HG03139 (cell line): ENCODE measurements around the gene SEC63.
"Not testable (repeated sequence)": the region's sequence is repeated elsewhere in the genome, so short reads cannot be mapped to it uniquely, and the experiment has no call there.

Experiments
- ATAC-seq: cut with Tn5 transposase; IDR thresholded peaks from one replicate; pipeline ENCODE4 v1.9.1; 2021; ENCODE audit not compliant: unreplicated experiment

Gene SEC63

GRCh38 chr6:107931894-107932293 is 26.1 kb downstream of the SEC63 start:
- no peak for ATAC-seq

GRCh38 chr6:107928984-107929383 is 29.0 kb downstream of the SEC63 start:
- no peak for ATAC-seq

GRCh38 chr6:107926697-107927544 is 31.1 kb downstream of the SEC63 start:
- not testable (repeated sequence) for ATAC-seq

- no peak for ATAC-seq
Observed at GRCh38 chr6:107917451-107918375, 40.3 kb downstream of the SEC63 start.

- ATAC-seq = not testable (repeated sequence)
Observed at GRCh38 chr6:107916961-107917360, 41.0 kb downstream of the SEC63 start.

- ATAC-seq = no peak
Observed at GRCh38 chr6:107911692-107912091, 46.3 kb downstream of the SEC63 start.

- no peak for ATAC-seq
Observed at GRCh38 chr6:107894809-107895396, 63.1 kb downstream of the SEC63 start.

GRCh38 chr6:107890431-107890830 is 67.6 kb downstream of the SEC63 start:
- not testable (repeated sequence) for ATAC-seq

- not testable (repeated sequence) for ATAC-seq
Observed at GRCh38 chr6:107885950-107886349, 72.1 kb downstream of the SEC63 start.

GRCh38 chr6:107879941-107880340 is 78.1 kb downstream of the SEC63 start:
- no peak for ATAC-seq

GRCh38 chr6:107877968-107878367 is 80.0 kb downstream of the SEC63 start:
- ATAC-seq = no peak

GRCh38 chr6:107871976-107872375 is 86.0 kb downstream of the SEC63 start:
- no peak for ATAC-seq

GRCh38 chr6:107871512-107871911 is 86.5 kb downstream of the SEC63 start:
- ATAC-seq = not testable (repeated sequence)

GRCh38 chr6:107871016-107871415 is 87.0 kb downstream of the SEC63 start:
- ATAC-seq = no peak

GRCh38 chr6:107870381-107870780 is 87.6 kb downstream of the SEC63 start:
- ATAC-seq = no peak

GRCh38 chr6:107869871-107870270 is 88.1 kb downstream of the SEC63 start:
- ATAC-seq = no peak

- ATAC-seq = no peak
Observed at GRCh38 chr6:107868867-107869611, 89.0 kb downstream of the SEC63 start.

- ATAC-seq = no peak
Observed at GRCh38 chr6:107867302-107867615, 90.7 kb downstream of the SEC63 start.

GRCh38 chr6:107866606-107867301 is 91.3 kb downstream of the SEC63 start:
- ATAC-seq = no peak
